ENCODE data around the gene PRB2.

- TF ChIP-seq EZH2 (IDR thresholded peaks at IDR 0.05), result no peak
- no peak for TF ChIP-seq POLR2AphosphoS5 (IDR thresholded peaks at IDR 0.05; ENCODE audit: borderline replicate concordance, low read depth, low read length)
Observed at GRCh38 chr12:11437966-11438365, 42.6 kb upstream of the PRB2 start.

All from SK-N-MC (cell line).